Adrenal gland (tissue), 5 donors: ENCODE results near the gene ESRRB.

Experiments
- POLR2A ChIP-seq, 2 donors: fragments of 450-650 bp; IDR thresholded peaks; one replicate each; pipeline ENCODE4 v1.6.1; 2017; ENCODE audit warnings: antibody characterized with exemption in 2 of 2, mild to moderate bottlenecking in 2 of 2, moderate library complexity in 1 of 2
- TF ChIP-seq, protein P1 (sequence below), 6 experiments: fragments of 450-650 bp in 4 of 6; fragments of 200-600 bp in 2 of 6; sonication (generic) in 1 of 6; IDR thresholded peaks; 1 replicate in 5 of 6; 2 replicates in 1 of 6; pipeline versions ENCODE4 v1.5.1 to v1.8.0; 2016 to 2021; ENCODE audit warnings: antibody characterized with exemption in 6 of 6, mild to moderate bottlenecking in 2 of 6, moderate library complexity in 1 of 6
- donor health status: DM: no; HTN: no; CAD: no.

GRCh38 chr14:76336876-76337275 is 39.1 kb upstream of the ESRRB start:
- TF ChIP-seq, protein P1, sequence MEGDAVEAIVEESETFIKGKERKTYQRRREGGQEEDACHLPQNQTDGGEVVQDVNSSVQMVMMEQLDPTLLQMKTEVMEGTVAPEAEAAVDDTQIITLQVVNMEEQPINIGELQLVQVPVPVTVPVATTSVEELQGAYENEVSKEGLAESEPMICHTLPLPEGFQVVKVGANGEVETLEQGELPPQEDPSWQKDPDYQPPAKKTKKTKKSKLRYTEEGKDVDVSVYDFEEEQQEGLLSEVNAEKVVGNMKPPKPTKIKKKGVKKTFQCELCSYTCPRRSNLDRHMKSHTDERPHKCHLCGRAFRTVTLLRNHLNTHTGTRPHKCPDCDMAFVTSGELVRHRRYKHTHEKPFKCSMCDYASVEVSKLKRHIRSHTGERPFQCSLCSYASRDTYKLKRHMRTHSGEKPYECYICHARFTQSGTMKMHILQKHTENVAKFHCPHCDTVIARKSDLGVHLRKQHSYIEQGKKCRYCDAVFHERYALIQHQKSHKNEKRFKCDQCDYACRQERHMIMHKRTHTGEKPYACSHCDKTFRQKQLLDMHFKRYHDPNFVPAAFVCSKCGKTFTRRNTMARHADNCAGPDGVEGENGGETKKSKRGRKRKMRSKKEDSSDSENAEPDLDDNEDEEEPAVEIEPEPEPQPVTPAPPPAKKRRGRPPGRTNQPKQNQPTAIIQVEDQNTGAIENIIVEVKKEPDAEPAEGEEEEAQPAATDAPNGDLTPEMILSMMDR (IDR thresholded peaks at IDR 0.05), result no peak
- no peak for TF ChIP-seq POLR2A (IDR thresholded peaks at IDR 0.05)
